Activated CD8-positive, alpha-beta T cell treated with anti-CD3 and anti-CD28 coated beads, Interleukin-2, amount 10 ng/mL, durations not matched to agents 7 days and 5 days (primary cell): Measurements from ENCODE around the gene TIE1. TPM values are rescaled to one million over a fixed set of nuclear protein-coding genes. Genes with fewer than 3 reads are reported as not detected.
A peak's percentile ranks its signal among the peaks of the same experiment; 100 is the strongest.
"Not testable (repeated sequence)": the region's sequence is repeated elsewhere in the genome, so short reads cannot be mapped to it uniquely, and the experiment has no call there.

Experiments
- ATAC-seq: fragments of 150-1000 bp; cut with Tn5 transposase; one replicate; pipeline ENCODE4 v1.10.0; 2021; ENCODE audit warnings: moderate library complexity
- CTCF ChIA-PET: fragments of 350-600 bp; sonication (Branson Sonifier 250); formaldehyde crosslinking; loops from one replicate; lab custom pipeline; 2021; ENCODE audit warnings: antibody characterized with exemption; lab: Charles Lee
- POLR2A ChIA-PET: fragments of 350-600 bp; sonication (Branson Sonifier 250); formaldehyde crosslinking; loops from one replicate; lab custom pipeline; 2021; ENCODE audit warnings: antibody characterized with exemption; lab: Charles Lee
- DNase-seq: peaks from one replicate; pipeline ENCODE4 v3.0.0-alpha.2; 2020
- H3K27ac Mint-ChIP-seq: one replicate; pipeline ENCODE4 v1.8.0; 2021; ENCODE audit warnings: mild to moderate bottlenecking, mixed read lengths
- H3K27me3 Mint-ChIP-seq: one replicate; pipeline ENCODE4 v1.8.0; 2021; ENCODE audit warnings: low read depth, mixed read lengths
- H3K36me3 Mint-ChIP-seq: one replicate; pipeline ENCODE4 v1.8.0; 2021; ENCODE audit warnings: low read depth, mixed read lengths
- H3K4me1 Mint-ChIP-seq: one replicate; pipeline ENCODE4 v1.8.0; 2021; ENCODE audit warnings: low read depth, mixed read lengths
- H3K4me3 Mint-ChIP-seq: one replicate; pipeline ENCODE4 v1.8.0; 2021; ENCODE audit warnings: mild to moderate bottlenecking, mixed read lengths
- H3K9me3 Mint-ChIP-seq: one replicate; pipeline ENCODE4 v1.8.0; 2022; ENCODE audit warnings: mixed read lengths; ENCODE audit not compliant: insufficient read depth
- total RNA-seq, 2 experiments: library from RNA; stranded (reverse); gene quantifications; one replicate each; pipeline ENCODE4 v1.2.3, GENCODE V29; 2021

The TIE1 gene
- total RNA-seq, 2 experiments from 2014 or later, result 0.53 to 1.3 TPM

- peak overlapping the region; percentile 87 for H3K27ac Mint-ChIP-seq
- peaks cover 69% of the 10 kb centered on the region for H3K4me1 Mint-ChIP-seq
- no peaks in the 10 kb centered on the region for H3K9me3 Mint-ChIP-seq
- ATAC-seq (no peak), DNase-seq (no peak)
- H3K36me3 Mint-ChIP-seq, result peaks cover 71% of the 10 kb centered on the region
- CTCF ChIA-PET, result interaction anchor here (0.7 kb wide), 1 partner anchor 8 kb away, joined by 4 read pairs; no protein-coding TSS in a partner anchor
- H3K4me3 Mint-ChIP-seq, result peak overlapping the region; percentile 95
- POLR2A ChIA-PET, result interaction anchor here (2.9 kb wide), 1 partner anchor 7 kb away, joined by 22 read pairs; the partner anchor contains the start of gene ELOVL1
- no peaks in the 10 kb centered on the region for H3K27me3 Mint-ChIP-seq
These were observed 59.8 kb downstream of the TIE1 start for GRCh38 chr1:43360616-43361015.

GRCh38 chr1:43363283-43363934 is 62.6 kb downstream of the TIE1 start:
- H3K27ac Mint-ChIP-seq, result peak overlapping the region; percentile 65

DNA sequence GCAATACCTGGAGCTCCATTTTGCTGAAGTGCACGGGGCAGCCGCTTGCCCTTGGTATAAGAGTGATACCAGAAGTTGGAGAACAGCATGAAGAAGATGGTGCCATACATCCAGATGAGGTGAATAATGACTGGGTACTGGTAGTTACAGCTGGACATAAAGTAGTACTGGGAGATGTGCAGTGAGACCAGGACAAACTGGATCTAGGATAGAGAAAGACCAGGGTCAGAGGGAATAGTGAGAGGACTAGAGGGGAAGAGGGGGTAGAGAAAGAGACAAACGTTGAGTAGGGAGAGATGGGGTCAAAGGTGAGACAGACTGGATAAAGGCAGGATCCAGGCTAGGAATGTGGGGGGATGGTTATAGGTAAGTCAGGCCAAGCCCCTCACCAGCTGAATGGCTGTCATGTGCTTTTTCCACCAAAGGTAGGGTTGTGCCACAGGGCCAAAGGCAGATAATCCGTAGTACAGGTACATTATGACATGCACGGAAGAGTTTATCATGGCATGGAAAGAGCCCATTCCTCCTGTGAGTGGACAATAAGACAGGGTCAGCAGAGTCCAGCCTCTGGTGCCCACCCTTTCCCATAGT is 63.2 kb downstream of the TIE1 start:
- ChIA-PET CTCF (no interaction called here), POLR2A (interaction anchor here (1.6 kb wide), 1 partner anchor 25 kb away, joined by 3 read pairs; no protein-coding TSS in a partner anchor)
- no peak overlapping the region for H3K4me3 Mint-ChIP-seq
- DNase-seq, result no peak
- H3K36me3 Mint-ChIP-seq, result peaks cover 76% of the 10 kb centered on the region
- peaks cover 75% of the 10 kb centered on the region for H3K4me1 Mint-ChIP-seq
- no peaks in the 10 kb centered on the region for H3K27me3 Mint-ChIP-seq
- no peak for ATAC-seq
- H3K9me3 Mint-ChIP-seq, result no peaks in the 10 kb centered on the region
- H3K27ac Mint-ChIP-seq, result peak overlapping the region; percentile 65

More at GRCh38 chr1:43363283-43363934, 62.6 kb downstream of the TIE1 start:
- ATAC-seq (no peak), DNase-seq (no peak)
- CTCF ChIA-PET, result no interaction called here
- peaks cover 69% of the 10 kb centered on the region for H3K4me1 Mint-ChIP-seq
- peaks cover 76% of the 10 kb centered on the region for H3K36me3 Mint-ChIP-seq
- no peaks in the 10 kb centered on the region for H3K27me3 Mint-ChIP-seq
- no peaks in the 10 kb centered on the region for H3K9me3 Mint-ChIP-seq
- POLR2A ChIA-PET, result interaction anchor here (0.7 to 1.6 kb wide), 2 partner anchors 25 to 439 kb away, joined by 3 read pairs; no protein-coding TSS in a partner anchor
- no peak overlapping the region for H3K4me3 Mint-ChIP-seq

- H3K27me3 Mint-ChIP-seq, result no peaks in the 10 kb centered on the region
- peak overlapping the region; percentile 87 for H3K27ac Mint-ChIP-seq
- H3K4me1 Mint-ChIP-seq, result peaks cover 65% of the 10 kb centered on the region
- H3K9me3 Mint-ChIP-seq, result no peaks in the 10 kb centered on the region
- no peak for ATAC-seq
- peak overlapping the region; percentile 92 for H3K4me3 Mint-ChIP-seq
- DNase-seq, result no peak
- ChIA-PET CTCF (no interaction called here), POLR2A (interaction anchor here (1.2 to 3.1 kb wide), 3 partner anchors 7 to 49 kb away, joined by 3 to 22 read pairs (median 5); partner anchors contain the start of gene CDC20)
- peaks cover 65% of the 10 kb centered on the region for H3K36me3 Mint-ChIP-seq
These were observed 64.9 kb downstream of the TIE1 start for GRCh38 chr1:43365678-43366077.

GRCh38 chr1:43366179-43366578 is 65.4 kb downstream of the TIE1 start:
- Mint-ChIP-seq H3K36me3 (peaks cover 63% of the 10 kb centered on the region), H3K9me3 (no peaks in the 10 kb centered on the region), H3K27me3 (no peaks in the 10 kb centered on the region), H3K4me3 (peak overlapping the region; percentile 92), H3K27ac (peak overlapping the region; percentile 87), H3K4me1 (peaks cover 61% of the 10 kb centered on the region)
- DNase-seq, result no peak
- ChIA-PET CTCF (no interaction called here), POLR2A (interaction anchor here (1.2 to 3.1 kb wide), 4 partner anchors 7 to 49 kb away, joined by 3 to 22 read pairs (median 11); partner anchors contain the start of genes CDC20, MED8 and SZT2)
- no peak for ATAC-seq

GRCh38 chr1:43366601-43367025 is 65.8 kb downstream of the TIE1 start:
- no peak for DNase-seq
- Mint-ChIP-seq H3K9me3 (no peaks in the 10 kb centered on the region), H3K4me1 (peaks cover 56% of the 10 kb centered on the region), H3K27ac (peak overlapping the region; percentile 87), H3K27me3 (no peaks in the 10 kb centered on the region), H3K4me3 (peak overlapping the region; percentile 92), H3K36me3 (peaks cover 58% of the 10 kb centered on the region)
- ATAC-seq, result no peak
- ChIA-PET CTCF (interaction anchor here (2.4 kb wide), 1 partner anchor 9 kb away, joined by 16 read pairs; the partner anchor contains the start of gene CDC20), POLR2A (interaction anchor here (0.6 to 3.1 kb wide), 7 partner anchors 8 to 474 kb away, joined by 3 to 22 read pairs (median 5); partner anchors contain the start of genes CDC20, MED8 and SZT2)

DNA sequence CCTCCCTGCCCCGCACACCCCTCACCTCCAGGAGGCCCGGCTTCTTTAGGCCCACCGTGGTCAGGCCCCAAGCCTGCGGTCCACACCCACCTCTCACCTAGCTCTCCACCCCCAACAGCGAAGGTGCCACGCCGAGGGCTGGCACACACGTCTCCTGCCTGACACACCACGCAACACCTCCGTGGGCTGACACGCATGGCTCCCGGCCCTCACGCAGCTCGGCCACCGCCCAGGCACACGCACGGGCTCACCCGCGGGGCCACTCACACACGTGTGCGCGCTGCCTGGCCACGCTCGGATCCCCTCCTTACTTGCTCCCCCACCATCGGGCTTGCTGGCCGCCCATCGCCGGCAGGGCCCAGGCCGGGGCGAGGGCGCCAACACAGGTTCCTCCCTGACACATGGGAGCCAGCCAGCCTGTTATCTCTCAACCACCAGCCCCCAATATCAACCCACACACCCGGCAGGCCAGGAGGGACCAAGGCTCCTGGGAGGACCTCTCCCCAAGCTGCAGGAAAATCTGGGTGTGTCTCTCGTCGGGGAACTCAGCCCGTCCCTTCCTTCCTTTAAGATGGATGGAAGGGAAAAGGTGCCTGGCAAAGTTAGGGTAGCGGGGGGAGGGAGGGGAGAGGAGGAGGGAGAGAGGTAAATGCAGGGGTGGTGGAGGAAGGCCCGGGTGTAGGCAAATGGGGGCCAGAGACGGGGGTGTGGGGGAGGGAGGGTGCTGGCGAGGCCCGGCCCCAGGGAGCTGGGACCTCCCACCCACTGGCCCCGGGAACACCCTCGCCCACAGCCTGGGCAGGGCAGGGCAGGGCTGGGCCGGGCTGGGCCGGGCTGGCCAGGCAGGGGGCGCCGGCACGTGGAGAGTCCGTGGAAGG is 66.5 kb downstream of the TIE1 start:
- H3K4me1 Mint-ChIP-seq, result peaks cover 50% of the 10 kb centered on the region
- H3K4me3 Mint-ChIP-seq, result peak overlapping the region; percentile 92
- peak overlapping the region; percentile 87 for H3K27ac Mint-ChIP-seq
- peak; percentile 65 for ATAC-seq
- ChIA-PET POLR2A (interaction anchor here (0.6 to 3.1 kb wide), 11 partner anchors 8 to 474 kb away, joined by 3 to 22 read pairs (median 5); partner anchors contain the start of genes CDC20, MED8 and SZT2), CTCF (interaction anchor here (0.6 to 2.4 kb wide), 8 partner anchors 10 to 143 kb away, joined by 3 to 16 read pairs (median 4); partner anchors contain the start of gene CDC20)
- peak; percentile 45 for DNase-seq
- H3K36me3 Mint-ChIP-seq, result peaks cover 52% of the 10 kb centered on the region
- no peaks in the 10 kb centered on the region for H3K9me3 Mint-ChIP-seq
- H3K27me3 Mint-ChIP-seq, result no peaks in the 10 kb centered on the region

GRCh38 chr1:43367904-43368645 is 67.3 kb downstream of the TIE1 start, which contains the start of gene ELOVL1:
TSS of gene ELOVL1 (minus strand) at chr1:43368011. CDS start at chr1:43365609, 2,402 bp downstream.
- peak within 1 kb of the TSS; percentile 87 for H3K27ac Mint-ChIP-seq

DNA sequence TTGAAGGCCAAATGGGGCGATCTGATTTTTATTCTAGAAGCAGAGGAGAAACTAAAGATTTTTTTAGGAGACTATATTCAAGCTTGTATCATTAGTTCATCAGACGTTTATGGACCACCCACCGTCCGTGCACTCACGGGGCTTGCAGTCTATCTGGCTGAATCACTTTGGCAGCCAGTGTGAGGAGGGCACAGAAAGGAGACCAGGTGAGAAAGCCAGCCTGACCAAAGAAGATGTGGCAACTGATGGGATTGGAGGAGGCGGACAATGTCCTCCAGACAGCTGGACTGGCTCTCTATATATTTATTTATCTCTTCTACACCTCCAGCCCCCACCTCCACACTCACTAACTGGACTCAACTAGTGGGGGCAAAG is 67.9 kb downstream of the TIE1 start:
- DNase-seq, result no peak
- H3K4me3 Mint-ChIP-seq, result peak overlapping the region; percentile 77
- peaks cover 40% of the 10 kb centered on the region for H3K36me3 Mint-ChIP-seq
- no peaks in the 10 kb centered on the region for H3K9me3 Mint-ChIP-seq
- H3K27ac Mint-ChIP-seq, result peak overlapping the region; percentile 82
- no peak for ATAC-seq
- H3K4me1 Mint-ChIP-seq, result peaks cover 40% of the 10 kb centered on the region
- ChIA-PET POLR2A (interaction anchor here (0.6 to 3.1 kb wide), 11 partner anchors 9 to 601 kb away, joined by 3 to 22 read pairs (median 5); partner anchors contain the start of genes C1orf50, CDC20, CFAP57 and EBNA1BP2), CTCF (interaction anchor here (0.8 to 2.4 kb wide), 10 partner anchors 9 to 145 kb away, joined by 3 to 16 read pairs (median 4); partner anchors contain the start of gene CDC20)
- H3K27me3 Mint-ChIP-seq, result no peaks in the 10 kb centered on the region

More at GRCh38 chr1:43367904-43368645, 67.3 kb downstream of the TIE1 start, which contains the start of gene ELOVL1:
- Mint-ChIP-seq H3K9me3 (no peaks in the 10 kb centered on the region), H3K4me3 (peak within 1 kb of the TSS; percentile 92), H3K27me3 (no peaks in the 10 kb centered on the region), H3K4me1 (peaks cover 46% of the 10 kb centered on the region), H3K36me3 (peaks cover 45% of the 10 kb centered on the region)
- POLR2A ChIA-PET, result interaction anchor here (0.6 to 3.1 kb wide), 12 partner anchors 8 to 601 kb away, joined by 3 to 22 read pairs (median 4); partner anchors contain the start of genes C1orf50, CDC20, CFAP57 and EBNA1BP2
- CTCF ChIA-PET, result interaction anchor here (0.6 to 2.4 kb wide), 11 partner anchors 8 to 144 kb away, joined by 3 to 16 read pairs (median 4); partner anchors contain the start of gene CDC20
- DNase-seq (peak; percentile 93), ATAC-seq (peak; percentile 89)

GRCh38 chr1:43369779-43370178 is 69.0 kb downstream of the TIE1 start:
- Mint-ChIP-seq H3K36me3 (peaks cover 29% of the 10 kb centered on the region), H3K4me1 (peaks cover 30% of the 10 kb centered on the region)
- H3K9me3 Mint-ChIP-seq, H3K27me3 Mint-ChIP-seq, DNase-seq, CTCF ChIA-PET, POLR2A ChIA-PET, H3K27ac Mint-ChIP-seq, ATAC-seq, H3K4me3 Mint-ChIP-seq: not testable (repeated sequence)
